Neutrophil (primary cell): ENCODE results near the gene DNAAF5.

Experiments used
- H3K27ac ChIP-seq: fragments of 200-600 bp; sonication (generic); 2 replicates; pipeline ENCODE4 v1.5.1; 2016; ENCODE audit warnings: mild to moderate bottlenecking, moderate library complexity
- H3K27me3 ChIP-seq: fragments of 200-600 bp; sonication (generic); 2 replicates; pipeline ENCODE4 v1.6.0; 2016; ENCODE audit warnings: mild to moderate bottlenecking
- H3K36me3 ChIP-seq: fragments of 200-600 bp; sonication (generic); 2 replicates; pipeline ENCODE4 v1.5.1; 2017
- H3K4me1 ChIP-seq, 2 experiments: fragments of 200-600 bp in 1 of 2; sonication (generic) in 1 of 2; 1 replicate in 1 of 2; 2 replicates in 1 of 2; pipeline versions ENCODE4 v1.5.1 to v1.6.1; 2013 to 2016; ENCODE audit warnings: low read depth in 1 of 2, low read length in 1 of 2, mild to moderate bottlenecking in 1 of 2, moderate library complexity in 1 of 2; ENCODE audit not compliant: control insufficient read depth in 1 of 2, insufficient read depth in 1 of 2
- H3K4me3 ChIP-seq, 2 experiments: fragments of 200-600 bp in 1 of 2; sonication (generic) in 1 of 2; 1 replicate in 1 of 2; 2 replicates in 1 of 2; pipeline ENCODE4 v1.5.1; 2013 to 2016; ENCODE audit warnings: low read depth in 1 of 2, low read length in 1 of 2, mild to moderate bottlenecking in 1 of 2, moderate library complexity in 1 of 2
- H3K9me3 ChIP-seq: fragments of 200-600 bp; sonication (generic); 2 replicates; pipeline ENCODE4 v1.5.1; 2016
- CTCF ChIP-seq: fragments of 200-600 bp; sonication (generic); IDR thresholded peaks from 2 replicates; pipeline ENCODE4 v1.5.1; 2016; ENCODE audit warnings: antibody characterized with exemption

Gene DNAAF5

GRCh38 chr7:781936-782529 lies 55.5 kb downstream of the DNAAF5 start:
- H3K36me3 ChIP-seq: peaks cover 15% of the 10 kb centered on the region
- no peak for TF ChIP-seq CTCF

GRCh38 chr7:782718-783449 lies 56.4 kb downstream of the DNAAF5 start:
- Histone ChIP-seq H3K27ac (no peak overlapping the region), H3K36me3 (peaks cover 15% of the 10 kb centered on the region)

More at GRCh38 chr7:781936-782529, 55.5 kb downstream of the DNAAF5 start:
- Histone ChIP-seq H3K4me1 (no peaks in the 10 kb centered on the region), H3K27ac (no peak overlapping the region), H3K27me3 (no peaks in the 10 kb centered on the region), H3K9me3 (no peaks in the 10 kb centered on the region), H3K4me3 (no peak overlapping the region)

GRCh38 chr7:783556-784490 lies 57.3 kb downstream of the DNAAF5 start:
- H3K4me3 ChIP-seq: no peak overlapping the region
- H3K4me1 ChIP-seq: no peaks in the 10 kb centered on the region
- H3K27me3 ChIP-seq: no peaks in the 10 kb centered on the region
- TF ChIP-seq CTCF: no peak
- no peak overlapping the region for H3K27ac ChIP-seq
- no peaks in the 10 kb centered on the region for H3K9me3 ChIP-seq
- peaks cover 11% of the 10 kb centered on the region for H3K36me3 ChIP-seq

More at GRCh38 chr7:782718-783449, 56.4 kb downstream of the DNAAF5 start:
- TF ChIP-seq CTCF: no peak
- Histone ChIP-seq H3K27me3 (no peaks in the 10 kb centered on the region), H3K4me3 (no peak overlapping the region), H3K9me3 (no peaks in the 10 kb centered on the region), H3K4me1 (no peaks in the 10 kb centered on the region)

- H3K27ac ChIP-seq: no peak overlapping the region
- peaks cover 11% of the 10 kb centered on the region for H3K36me3 ChIP-seq
- H3K27me3 ChIP-seq: no peaks in the 10 kb centered on the region
- no peaks in the 10 kb centered on the region for H3K9me3 ChIP-seq
- no peak for TF ChIP-seq CTCF
- no peak overlapping the region for H3K4me3 ChIP-seq
- H3K4me1 ChIP-seq: no peaks in the 10 kb centered on the region
These were observed 58.5 kb downstream of the DNAAF5 start for GRCh38 chr7:784971-785370.

GRCh38 chr7:785416-785815 lies 58.9 kb downstream of the DNAAF5 start:
- no peak for TF ChIP-seq CTCF
- H3K27ac ChIP-seq: no peak overlapping the region
- no peaks in the 10 kb centered on the region for H3K27me3 ChIP-seq
- H3K36me3 ChIP-seq: peaks cover 11% of the 10 kb centered on the region
- no peaks in the 10 kb centered on the region for H3K9me3 ChIP-seq
- no peaks in the 10 kb centered on the region for H3K4me1 ChIP-seq
- H3K4me3 ChIP-seq: no peak overlapping the region
